Measurements from ENCODE around the gene TNFAIP8.

The TNFAIP8 gene

GRCh38 chr5:119339344-119339743 is 16.5 kb upstream of the TNFAIP8 start:
- Histone ChIP-seq H3K9me3 (ENCODE audit: severe bottlenecking) (no peaks in the 10 kb centered on the region), H3K27ac (ENCODE audit: poor library complexity, severe bottlenecking) (no peak overlapping the region), H3K36me3 (ENCODE audit: low read depth) (no peaks in the 10 kb centered on the region), H3K4me3 (ENCODE audit: severe bottlenecking) (no peak overlapping the region), H3K4me1 (ENCODE audit: insufficient read depth, poor library complexity, severe bottlenecking) (peaks cover 13% of the 10 kb centered on the region), H3K27me3 (ENCODE audit: insufficient read depth, poor library complexity, severe bottlenecking) (no peaks in the 10 kb centered on the region)
- no peak for ATAC-seq (ENCODE audit: low read depth)
- no peak for DNase-seq (ENCODE audit: low spot score)
- no peak for TF ChIP-seq CTCF (IDR thresholded peaks at IDR 0.05; ENCODE audit: poor library complexity, severe bottlenecking)

- no peak for DNase-seq (ENCODE audit: low spot score)
- H3K27me3 ChIP-seq (ENCODE audit: insufficient read depth, poor library complexity, severe bottlenecking) = no peaks in the 10 kb centered on the region
- TF ChIP-seq CTCF (IDR thresholded peaks at IDR 0.05; ENCODE audit: poor library complexity, severe bottlenecking) = no peak
- H3K36me3 ChIP-seq (ENCODE audit: low read depth) = no peaks in the 10 kb centered on the region
- no peaks in the 10 kb centered on the region for H3K9me3 ChIP-seq (ENCODE audit: severe bottlenecking)
- H3K27ac ChIP-seq (ENCODE audit: poor library complexity, severe bottlenecking) = no peak overlapping the region
- ATAC-seq (ENCODE audit: low read depth) = no peak
- H3K4me3 ChIP-seq (ENCODE audit: severe bottlenecking) = no peak overlapping the region
- peaks cover 7% of the 10 kb centered on the region for H3K4me1 ChIP-seq (ENCODE audit: insufficient read depth, poor library complexity, severe bottlenecking)
These were observed 15.9 kb upstream of the TNFAIP8 start for GRCh38 chr5:119339965-119340364.

GRCh38 chr5:119340597-119341218 is 15.1 kb upstream of the TNFAIP8 start:
- Histone ChIP-seq H3K27ac (ENCODE audit: poor library complexity, severe bottlenecking) (no peak overlapping the region), H3K36me3 (ENCODE audit: low read depth) (no peaks in the 10 kb centered on the region), H3K4me1 (ENCODE audit: insufficient read depth, poor library complexity, severe bottlenecking) (peaks cover under 1% of the 10 kb centered on the region), H3K27me3 (ENCODE audit: insufficient read depth, poor library complexity, severe bottlenecking) (no peaks in the 10 kb centered on the region), H3K9me3 (ENCODE audit: severe bottlenecking) (no peaks in the 10 kb centered on the region), H3K4me3 (ENCODE audit: severe bottlenecking) (no peak overlapping the region)
- ATAC-seq (ENCODE audit: low read depth) = no peak
- no peak for TF ChIP-seq CTCF (IDR thresholded peaks at IDR 0.05; ENCODE audit: poor library complexity, severe bottlenecking)
- DNase-seq (ENCODE audit: low spot score) = no peak

- Histone ChIP-seq H3K4me1 (ENCODE audit: insufficient read depth, poor library complexity, severe bottlenecking) (no peaks in the 10 kb centered on the region), H3K36me3 (ENCODE audit: low read depth) (no peaks in the 10 kb centered on the region), H3K9me3 (ENCODE audit: severe bottlenecking) (no peaks in the 10 kb centered on the region), H3K4me3 (ENCODE audit: severe bottlenecking) (no peak overlapping the region), H3K27me3 (ENCODE audit: insufficient read depth, poor library complexity, severe bottlenecking) (no peaks in the 10 kb centered on the region), H3K27ac (ENCODE audit: poor library complexity, severe bottlenecking) (no peak overlapping the region)
- no peak for TF ChIP-seq CTCF (IDR thresholded peaks at IDR 0.05; ENCODE audit: poor library complexity, severe bottlenecking)
- ATAC-seq (ENCODE audit: low read depth) (no peak), DNase-seq (ENCODE audit: low spot score) (no peak)
These were observed 14.1 kb upstream of the TNFAIP8 start for GRCh38 chr5:119341452-119342349.

GRCh38 chr5:119342406-119342805 is 13.4 kb upstream of the TNFAIP8 start:
- no peak for ATAC-seq (ENCODE audit: low read depth)
- DNase-seq (ENCODE audit: low spot score) = no peak
- no peaks in the 10 kb centered on the region for H3K36me3 ChIP-seq (ENCODE audit: low read depth)
- no peaks in the 10 kb centered on the region for H3K27me3 ChIP-seq (ENCODE audit: insufficient read depth, poor library complexity, severe bottlenecking)
- no peaks in the 10 kb centered on the region for H3K9me3 ChIP-seq (ENCODE audit: severe bottlenecking)
- no peak overlapping the region for H3K4me3 ChIP-seq (ENCODE audit: severe bottlenecking)
- H3K27ac ChIP-seq (ENCODE audit: poor library complexity, severe bottlenecking) = no peak overlapping the region
- H3K4me1 ChIP-seq (ENCODE audit: insufficient read depth, poor library complexity, severe bottlenecking) = no peaks in the 10 kb centered on the region
- TF ChIP-seq CTCF (IDR thresholded peaks at IDR 0.05; ENCODE audit: poor library complexity, severe bottlenecking) = no peak
